H1 (cell line): ENCODE results near the gene BCAS4. TPM values are rescaled to one million over a fixed set of nuclear protein-coding genes. Genes with fewer than 3 reads are reported as not detected.

Experiments
- CHD7 ChIP-seq: fragments of 300-600 bp; sonication (generic); IDR thresholded peaks from 2 replicates; pipeline ENCODE4 v1.7.1; 2012; ENCODE audit warnings: low read length, moderate library complexity, mild to moderate bottlenecking, inconsistent platforms; ENCODE audit not compliant: insufficient replicate concordance
- SP4 ChIP-seq: IDR thresholded peaks from 2 replicates; pipeline ENCODE4 v1.6.1; 2012; ENCODE audit warnings: low read length, inconsistent platforms
- polyA plus RNA-seq, 7 experiments: library from polyadenylated mRNA; depleted of rRNA in 3 of 7; stranded (reverse) in 5 of 7; unstranded in 2 of 7; fragments of >200 nt in 5 of 7; fragments of 200-250 nt in 2 of 7; gene quantifications; 1 replicate in 5 of 7; 2 replicates in 1 of 7; 4 replicates in 1 of 7; pipeline versions ENCODE4 v1.2.1 to v1.2.3, GENCODE V29; 2011 to 2013; ENCODE audit warnings: missing spikeins in 2 of 7, mixed read lengths in 2 of 7
- total RNA-seq: library from RNA; stranded (reverse); fragmentation: NEBNext Ultra II Directional; extraction: Animal tissue kit (Norgen Biotek cat#: 25700); gene quantifications from 2 replicates; pipeline ENCODE4 v1.2.1, GENCODE V29; 2021

BCAS4 gene
- total and polyA plus RNA-seq, 2 of the 8 experiments (the other 6 are each of a cell fraction or from before 2014, with no cell fraction given): 21.2 to 23.6 TPM

GRCh38 chr20:50794181-50794845 lies 548 bp upstream of the BCAS4 start (continued):
- TF ChIP-seq CHD7: no peak
- no peak for TF ChIP-seq SP4
